ENCODE results near the gene KIF17. TPM values are rescaled to one million over a fixed set of nuclear protein-coding genes. Genes with fewer than 3 reads are reported as not detected.

KIF17 gene
- 1.7 TPM in 2 replicates for total RNA-seq

DNA sequence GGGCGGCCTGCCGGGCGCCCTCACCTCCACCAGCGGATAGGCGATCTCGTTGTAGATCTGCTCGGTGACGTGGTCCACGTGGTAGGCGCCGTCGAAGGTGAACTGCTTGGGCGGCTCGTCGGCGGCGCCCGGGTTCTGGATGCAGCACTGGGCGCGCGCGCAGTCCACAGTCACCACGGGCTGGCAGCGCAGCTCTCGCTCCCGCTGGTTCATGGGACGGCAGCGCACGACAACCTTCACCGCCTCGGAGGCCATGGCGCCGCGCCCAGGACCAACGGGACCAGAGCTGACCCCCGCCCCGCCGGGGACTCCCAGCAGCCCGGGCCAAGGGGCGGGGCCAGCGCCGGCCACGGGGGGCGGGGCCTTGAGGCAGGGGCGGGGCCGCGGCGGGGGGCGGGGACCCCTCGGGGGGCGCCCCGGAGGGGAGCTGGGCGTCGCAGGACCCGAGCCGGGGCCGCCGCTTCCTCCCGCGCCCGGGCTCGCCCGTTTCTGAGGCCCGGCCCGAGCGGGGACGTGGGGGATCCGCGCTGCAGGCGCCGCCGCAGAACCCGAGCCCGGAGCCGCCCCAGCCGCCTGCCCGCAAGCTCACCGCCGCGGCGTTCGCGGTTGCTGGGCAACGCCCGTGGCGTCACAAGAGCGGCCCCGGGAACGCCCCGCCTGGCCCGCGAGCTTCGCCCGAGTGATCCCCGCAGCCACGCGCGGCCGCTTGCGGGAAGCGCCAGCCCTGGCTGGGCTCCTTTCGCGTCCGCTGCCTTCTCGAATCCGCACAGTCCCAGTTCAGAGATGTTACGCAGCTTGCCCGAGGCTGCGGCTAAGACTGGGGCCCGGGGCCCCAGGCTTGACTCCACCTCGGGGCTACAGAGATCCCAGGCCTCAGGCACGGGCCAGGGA lies at the start of gene KIF17:
TSS of gene KIF17 (minus strand) at position 556 of the 891 bp plus-strand sequence. CDS start at position 255, 301 bp downstream.

GRCh38 chr1:20732588-20733359 lies 15.0 kb upstream of the KIF17 start, which contains the start of gene SH2D5:
SH2D5 (minus strand) TSS chr1:20732703; CDS start chr1:20728044, 4,659 bp downstream.

DNA sequence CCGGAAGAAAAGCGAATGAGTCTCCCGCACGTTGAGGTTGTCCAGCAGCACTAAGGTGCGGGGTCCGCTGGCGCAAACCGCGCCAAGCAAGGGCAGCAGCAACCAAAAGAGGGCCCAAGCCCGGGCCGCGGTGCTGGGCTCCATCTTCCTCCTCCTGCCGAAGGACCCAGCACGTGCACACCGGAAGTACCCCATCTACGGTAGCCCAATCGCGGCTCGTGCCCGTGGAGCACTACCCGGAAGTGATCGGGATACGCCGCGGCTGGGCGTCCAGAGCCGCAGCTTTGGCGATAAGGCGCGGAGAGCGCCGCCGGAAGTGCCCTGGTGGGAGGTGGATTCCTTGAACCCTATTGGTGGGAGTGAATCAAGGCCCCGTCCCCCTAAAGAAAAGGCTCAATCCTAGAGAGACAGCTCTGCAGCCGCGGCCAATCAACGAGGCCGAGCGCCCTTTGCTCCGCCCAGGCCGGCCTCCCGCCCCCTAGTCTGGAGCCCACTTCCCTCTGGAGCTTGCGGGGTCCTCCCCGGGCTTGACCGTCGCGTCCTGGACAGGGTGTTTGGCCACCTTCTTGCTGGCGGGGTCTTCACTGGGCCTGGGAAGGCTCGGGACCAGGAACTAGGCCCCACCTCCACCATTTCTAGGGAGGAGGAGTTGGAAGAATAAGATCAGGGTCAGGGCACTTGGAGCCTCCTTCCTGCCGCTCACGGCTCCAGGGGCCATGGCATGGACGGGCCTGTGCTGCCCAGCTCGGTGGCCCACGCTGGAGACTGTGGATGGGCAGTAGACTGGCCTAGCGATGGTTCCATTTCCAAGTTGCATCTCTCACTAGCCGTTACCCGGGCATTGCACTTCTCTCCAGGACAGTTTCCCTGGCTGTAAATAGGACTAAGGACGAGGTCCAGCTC lies 56.3 kb downstream of the KIF17 start, which contains the start of gene DDOST:
TSS of gene DDOST (minus strand) at position 163 of the 903 bp plus-strand sequence. CDS start at position 144, 19 bp downstream.

DNA sequence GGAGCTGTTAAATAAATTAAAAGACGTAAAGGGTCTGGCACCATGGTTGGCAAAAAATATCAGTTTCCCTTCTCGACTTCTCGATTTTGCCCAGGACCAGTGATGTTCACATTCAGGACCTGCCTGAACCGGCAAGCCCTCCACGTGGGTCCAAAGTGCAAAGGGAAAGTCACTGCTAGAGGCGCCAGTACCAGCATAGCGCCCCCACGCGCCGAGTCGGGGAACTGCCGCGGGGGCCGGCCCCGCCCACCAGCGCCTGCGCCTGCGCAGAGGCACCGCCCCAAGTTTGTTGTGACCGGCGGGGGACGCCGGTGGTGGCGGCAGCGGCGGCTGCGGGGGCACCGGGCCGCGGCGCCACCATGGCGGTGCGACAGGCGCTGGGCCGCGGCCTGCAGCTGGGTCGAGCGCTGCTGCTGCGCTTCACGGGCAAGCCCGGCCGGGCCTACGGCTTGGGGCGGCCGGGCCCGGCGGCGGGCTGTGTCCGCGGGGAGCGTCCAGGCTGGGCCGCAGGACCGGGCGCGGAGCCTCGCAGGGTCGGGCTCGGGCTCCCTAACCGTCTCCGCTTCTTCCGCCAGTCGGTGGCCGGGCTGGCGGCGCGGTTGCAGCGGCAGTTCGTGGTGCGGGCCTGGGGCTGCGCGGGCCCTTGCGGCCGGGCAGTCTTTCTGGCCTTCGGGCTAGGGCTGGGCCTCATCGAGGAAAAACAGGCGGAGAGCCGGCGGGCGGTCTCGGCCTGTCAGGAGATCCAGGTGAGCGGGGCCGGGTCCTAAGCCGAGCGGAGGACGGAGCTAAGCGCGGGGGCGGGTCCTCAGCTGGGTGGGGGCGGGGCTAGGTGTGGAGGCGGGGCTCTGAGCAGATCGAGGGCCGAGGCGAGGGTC lies 84.4 kb downstream of the KIF17 start, which contains the start of gene PINK1:
TSS of gene PINK1 (plus strand) at position 269 of the 875 bp plus-strand sequence. CDS start at position 360, 91 bp downstream.

Other genes with a start within 250 kb of the KIF17 start
- gene CAMK2N1, start 231.8 kb downstream of the KIF17 start, total RNA-seq, result 6.2 and 10.8 TPM in 2 replicates
- gene MUL1, start 209.9 kb downstream of the KIF17 start, total RNA-seq, result 24.7 and 28.0 TPM in 2 replicates
- not detected in 2 replicates for gene FAM43B, start 165.4 kb downstream of the KIF17 start, total RNA-seq
- gene CDA, start 128.9 kb downstream of the KIF17 start, total RNA-seq, result 2.6 and 8.2 TPM in 2 replicates
- gene PINK1, start 84.5 kb downstream of the KIF17 start, total RNA-seq, result 60.1 and 74.5 TPM in 2 replicates
- gene DDOST, start 56.6 kb downstream of the KIF17 start, total RNA-seq, result 235 and 305 TPM in 2 replicates
- 31.5 and 64.6 TPM in 2 replicates for gene SH2D5, start 14.7 kb upstream of the KIF17 start, total RNA-seq
- 153 and 163 TPM in 2 replicates for gene HP1BP3, start 69.3 kb upstream of the KIF17 start, total RNA-seq